Neural cell (in vitro differentiated cells): ENCODE results near the gene RAC2.

Source experiments
- POLR2AphosphoS5 ChIP-seq: IDR thresholded peaks from 2 replicates; pipeline ENCODE4 v1.6.1; 2012
- TAF1 ChIP-seq: IDR thresholded peaks from 2 replicates; pipeline ENCODE4 v1.6.1; 2012; ENCODE audit warnings: low read depth
- TF ChIP-seq, protein P1 (sequence below): fragments of 450-650 bp; IDR thresholded peaks from 2 replicates; pipeline ENCODE4 v1.5.1; 2014; ENCODE audit warnings: antibody characterized with exemption, mild to moderate bottlenecking, moderate library complexity; ENCODE audit not compliant: poor library complexity, severe bottlenecking

DNA sequence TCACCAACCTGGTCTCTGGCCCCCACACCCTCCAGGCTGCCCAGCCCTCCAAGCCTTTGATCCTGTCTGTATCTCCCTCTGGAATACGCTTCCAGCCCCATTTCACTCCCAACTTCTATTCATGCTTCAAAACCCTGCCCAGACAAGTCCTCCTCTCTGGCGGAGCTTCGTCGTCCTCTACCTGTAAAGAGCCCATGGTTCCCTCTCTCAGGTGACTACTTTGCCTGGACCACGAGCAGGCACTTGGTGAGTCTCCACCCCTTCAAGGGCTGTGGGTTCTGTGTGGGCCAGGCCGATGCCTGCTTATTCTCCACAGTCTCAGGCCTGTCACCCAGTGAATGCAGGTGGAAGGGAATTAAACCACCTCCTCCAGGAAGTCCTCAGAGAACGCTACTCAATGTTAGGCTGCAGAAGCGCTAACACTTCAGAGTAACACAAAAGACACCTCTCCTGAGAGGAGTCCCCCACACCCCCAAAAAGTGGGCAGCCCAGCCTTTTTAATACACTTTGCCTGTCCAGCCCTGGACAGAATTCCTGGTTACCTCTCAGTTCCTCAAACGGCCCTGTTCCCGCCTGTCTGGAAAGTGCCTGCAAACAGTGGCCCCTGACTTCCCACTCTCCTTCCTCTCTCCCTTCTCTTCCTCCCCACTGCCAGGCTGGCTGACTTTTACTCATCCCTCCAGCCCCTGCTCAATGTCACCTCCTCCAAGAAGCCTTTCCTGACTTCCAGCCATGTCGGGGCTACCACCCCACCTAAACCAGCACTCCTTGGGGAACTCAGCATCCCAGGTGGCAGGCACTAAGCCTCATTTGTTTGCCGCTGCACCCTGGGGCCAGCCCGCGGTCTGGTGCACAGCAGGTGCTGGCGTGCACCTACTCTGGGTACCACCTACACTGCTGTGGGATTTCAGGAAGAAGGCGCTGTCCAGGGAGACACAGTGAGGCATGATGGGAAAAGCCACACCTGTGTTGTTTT lies 9.0 kb downstream of the RAC2 start:
- TF ChIP-seq, protein P1, sequence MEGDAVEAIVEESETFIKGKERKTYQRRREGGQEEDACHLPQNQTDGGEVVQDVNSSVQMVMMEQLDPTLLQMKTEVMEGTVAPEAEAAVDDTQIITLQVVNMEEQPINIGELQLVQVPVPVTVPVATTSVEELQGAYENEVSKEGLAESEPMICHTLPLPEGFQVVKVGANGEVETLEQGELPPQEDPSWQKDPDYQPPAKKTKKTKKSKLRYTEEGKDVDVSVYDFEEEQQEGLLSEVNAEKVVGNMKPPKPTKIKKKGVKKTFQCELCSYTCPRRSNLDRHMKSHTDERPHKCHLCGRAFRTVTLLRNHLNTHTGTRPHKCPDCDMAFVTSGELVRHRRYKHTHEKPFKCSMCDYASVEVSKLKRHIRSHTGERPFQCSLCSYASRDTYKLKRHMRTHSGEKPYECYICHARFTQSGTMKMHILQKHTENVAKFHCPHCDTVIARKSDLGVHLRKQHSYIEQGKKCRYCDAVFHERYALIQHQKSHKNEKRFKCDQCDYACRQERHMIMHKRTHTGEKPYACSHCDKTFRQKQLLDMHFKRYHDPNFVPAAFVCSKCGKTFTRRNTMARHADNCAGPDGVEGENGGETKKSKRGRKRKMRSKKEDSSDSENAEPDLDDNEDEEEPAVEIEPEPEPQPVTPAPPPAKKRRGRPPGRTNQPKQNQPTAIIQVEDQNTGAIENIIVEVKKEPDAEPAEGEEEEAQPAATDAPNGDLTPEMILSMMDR: no peak
- TF ChIP-seq POLR2AphosphoS5 (no peak), TAF1 (no peak)
